GM11168 (cell line): ENCODE measurements around the gene DAP3.
"Not testable (repeated sequence)": the region's sequence is repeated elsewhere in the genome, so short reads cannot be mapped to it uniquely, and the experiment has no call there.

ENCODE experiments used
- in situ Hi-C: fragments of 300-500 bp; cut with MboI; formaldehyde crosslinking; loops from one replicate; pipeline ENCODE4 v1.12.0; 2022; ENCODE audit warnings: low sequenced_read_pairs; ENCODE audit not compliant: unreplicated experiment

Gene DAP3

GRCh38 chr1:155680531-155680930 lies 8.4 kb upstream of the DAP3 start:
- in situ Hi-C loops, result no loop called here

- in situ Hi-C loops, result no loop called here
These were observed 7.1 kb upstream of the DAP3 start for GRCh38 chr1:155681776-155682175.

- in situ Hi-C loops, result not testable (repeated sequence)
These were observed 1.1 kb upstream of the DAP3 start for GRCh38 chr1:155687705-155688323.

- in situ Hi-C loops, result no loop called here
These were observed 389 bp upstream of the DAP3 start, which contains the start of gene YY1AP1 for GRCh38 chr1:155688324-155689080. Gene YY1AP1, minus strand, starts transcription at chr1:155688774. Its CDS starts 8,338 bp downstream, at chr1:155680436.

GRCh38 chr1:155691992-155692528 lies 3.2 kb downstream of the DAP3 start:
- in situ Hi-C loops, result no loop called here

- in situ Hi-C loops, result no loop called here
These were observed 5.3 kb downstream of the DAP3 start for GRCh38 chr1:155694167-155694566.

- in situ Hi-C loops, result no loop called here
These were observed 6.2 kb downstream of the DAP3 start for GRCh38 chr1:155695072-155695471.

- in situ Hi-C loops, result no loop called here
These were observed 6.7 kb downstream of the DAP3 start for GRCh38 chr1:155695608-155696007.

- in situ Hi-C loops, result no loop called here
These were observed 7.6 kb downstream of the DAP3 start for GRCh38 chr1:155696524-155696923.

- in situ Hi-C loops, result no loop called here
These were observed 8.2 kb downstream of the DAP3 start for GRCh38 chr1:155697046-155697445.

GRCh38 chr1:155697616-155698015 lies 8.7 kb downstream of the DAP3 start:
- in situ Hi-C loops, result not testable (repeated sequence)

GRCh38 chr1:155698382-155699038 lies 9.6 kb downstream of the DAP3 start:
- in situ Hi-C loops, result no loop called here

- in situ Hi-C loops, result not testable (repeated sequence)
These were observed 10.2 kb downstream of the DAP3 start for GRCh38 chr1:155699062-155699461.

- in situ Hi-C loops, result not testable (repeated sequence)
These were observed 12.8 kb downstream of the DAP3 start for GRCh38 chr1:155701675-155702074.

- in situ Hi-C loops, result no loop called here
These were observed 14.3 kb downstream of the DAP3 start for GRCh38 chr1:155703216-155703615.

- in situ Hi-C loops, result not testable (repeated sequence)
These were observed 15.5 kb downstream of the DAP3 start for GRCh38 chr1:155704414-155704813.

- in situ Hi-C loops, result no loop called here
These were observed 17.2 kb downstream of the DAP3 start for GRCh38 chr1:155706139-155706538.

- in situ Hi-C loops, result no loop called here
These were observed 20.5 kb downstream of the DAP3 start for GRCh38 chr1:155709391-155709790.

GRCh38 chr1:155711457-155711856 lies 22.6 kb downstream of the DAP3 start:
- in situ Hi-C loops, result not testable (repeated sequence)

- in situ Hi-C loops, result not testable (repeated sequence)
These were observed 23.7 kb downstream of the DAP3 start for GRCh38 chr1:155712636-155713035.

GRCh38 chr1:155713075-155713474 lies 24.2 kb downstream of the DAP3 start:
- in situ Hi-C loops, result no loop called here
